HEK293 (cell line): ENCODE data around the gene SOX6.

ENCODE experiments used
- CTCF ChIA-PET: fragments of 350-600 bp; formaldehyde crosslinking; extraction: SDS; loops from one replicate; lab custom pipeline; 2021; ENCODE audit warnings: antibody characterized with exemption; lab: Yijun Ruan, JAX
- POLR2A ChIA-PET: fragments of 300-600 bp; formaldehyde crosslinking; extraction: SDS; loops from one replicate; lab custom pipeline; 2020; ENCODE audit warnings: antibody characterized with exemption, inconsistent platforms; lab: Yijun Ruan, JAX
- H3K27ac ChIP-seq: fragments of 200-500 bp; sonication (Bioruptor generic); 2 replicates; pipeline ENCODE4 v1.5.1; 2014; ENCODE audit warnings: low read depth, low read length, control low read depth, inconsistent platforms; ENCODE audit errors: extremely low read depth
- H3K36me3 ChIP-seq, 2 experiments: fragments of 200-500 bp in 1 of 2; sonication (Bioruptor generic) in 1 of 2; 1 replicate in 1 of 2; 2 replicates in 1 of 2; pipeline ENCODE4 v1.5.1; 2014 to 2017; ENCODE audit warnings: inconsistent platforms in 2 of 2, low read length in 2 of 2; ENCODE audit not compliant: control insufficient read depth in 2 of 2, insufficient read depth in 1 of 2
- H3K4me1 ChIP-seq: fragments of 200-500 bp; sonication (Bioruptor generic); 2 replicates; pipeline ENCODE4 v1.5.1; 2014; ENCODE audit warnings: mild to moderate bottlenecking, low read length, inconsistent platforms; ENCODE audit not compliant: control insufficient read depth, insufficient read depth
- H3K4me3 ChIP-seq: 2 replicates; pipeline ENCODE4 v1.5.1; 2011; ENCODE audit warnings: low read depth, mild to moderate bottlenecking, control low read depth, low read length, moderate library complexity
- H3K9me3 ChIP-seq: fragments of 200-500 bp; sonication (Bioruptor generic); 2 replicates; pipeline ENCODE4 v1.5.1; 2014; ENCODE audit warnings: low read depth, low read length, inconsistent platforms; ENCODE audit not compliant: control insufficient read depth, insufficient read depth
- BCL6B ChIP-seq: fragments of 450-650 bp; formaldehyde crosslinking; IDR thresholded peaks from 2 replicates; pipeline ENCODE4 v1.5.1; 2017; ENCODE audit warnings: missing biosample characterization, missing genetic modification characterization
- KLF10 ChIP-seq: fragments of 450-650 bp; IDR thresholded peaks from 2 replicates; pipeline ENCODE4 v1.5.1; 2018; ENCODE audit warnings: missing biosample characterization, mild to moderate bottlenecking, missing genetic modification characterization
- KLF16 ChIP-seq: fragments of 450-650 bp; formaldehyde crosslinking; IDR thresholded peaks from 2 replicates; pipeline ENCODE4 v1.5.1; 2017; ENCODE audit warnings: missing biosample characterization, missing genetic modification characterization
- SCRT2 ChIP-seq: fragments of 450-650 bp; formaldehyde crosslinking; IDR thresholded peaks from 2 replicates; pipeline ENCODE4 v1.5.1; 2016; ENCODE audit warnings: missing biosample characterization, missing genetic modification characterization
- SP3 ChIP-seq: fragments of 450-650 bp; formaldehyde crosslinking; IDR thresholded peaks from 2 replicates; pipeline ENCODE4 v1.5.1; 2016; ENCODE audit warnings: missing biosample characterization, missing genetic modification characterization
- SP7 ChIP-seq: fragments of 450-650 bp; formaldehyde crosslinking; IDR thresholded peaks from 2 replicates; pipeline ENCODE4 v1.5.1; 2016; ENCODE audit warnings: missing biosample characterization, missing genetic modification characterization
- WT1 ChIP-seq: fragments of 450-650 bp; formaldehyde crosslinking; IDR thresholded peaks from 2 replicates; pipeline ENCODE4 v1.5.1; 2016; ENCODE audit warnings: missing biosample characterization, missing genetic modification characterization
- ZFP41 ChIP-seq: fragments of 450-650 bp; formaldehyde crosslinking; IDR thresholded peaks from 2 replicates; pipeline ENCODE4 v1.5.1; 2016; ENCODE audit warnings: missing biosample characterization, missing genetic modification characterization, borderline replicate concordance
- ZNF214 ChIP-seq: fragments of 450-650 bp; formaldehyde crosslinking; IDR thresholded peaks from 2 replicates; pipeline ENCODE4 v1.5.1; 2017; ENCODE audit warnings: missing biosample characterization, mild to moderate bottlenecking, missing genetic modification characterization, borderline replicate concordance
- ZNF362 ChIP-seq: fragments of 450-650 bp; formaldehyde crosslinking; IDR thresholded peaks from 2 replicates; pipeline ENCODE4 v1.5.1; 2016; ENCODE audit warnings: missing biosample characterization, missing genetic modification characterization
- ZNF473 ChIP-seq: fragments of 450-650 bp; formaldehyde crosslinking; IDR thresholded peaks from 2 replicates; pipeline ENCODE4 v1.5.1; 2017; ENCODE audit warnings: missing biosample characterization, missing genetic modification characterization
- ZNF48 ChIP-seq: fragments of 450-650 bp; formaldehyde crosslinking; IDR thresholded peaks from 2 replicates; pipeline ENCODE4 v1.5.1; 2016; ENCODE audit warnings: missing biosample characterization, missing genetic modification characterization
- ZNF514 ChIP-seq: fragments of 450-650 bp; formaldehyde crosslinking; IDR thresholded peaks from 2 replicates; pipeline ENCODE4 v1.5.1; 2016; ENCODE audit warnings: missing biosample characterization, missing genetic modification characterization
- ZNF621 ChIP-seq: fragments of 450-650 bp; formaldehyde crosslinking; IDR thresholded peaks from 2 replicates; pipeline ENCODE4 v1.5.1; 2017; ENCODE audit warnings: missing biosample characterization, missing genetic modification characterization
- ZNF624 ChIP-seq: fragments of 450-650 bp; formaldehyde crosslinking; IDR thresholded peaks from 2 replicates; pipeline ENCODE4 v1.5.1; 2017; ENCODE audit warnings: missing biosample characterization, missing genetic modification characterization
- ZNF639 ChIP-seq: fragments of 450-650 bp; formaldehyde crosslinking; IDR thresholded peaks from 2 replicates; pipeline ENCODE4 v1.5.1; 2016; ENCODE audit warnings: missing biosample characterization, missing genetic modification characterization
- ZNF658 ChIP-seq: fragments of 450-650 bp; formaldehyde crosslinking; IDR thresholded peaks from 2 replicates; pipeline ENCODE4; 2016; ENCODE audit warnings: missing biosample characterization, missing genetic modification characterization
- ZNF660 ChIP-seq: fragments of 450-650 bp; IDR thresholded peaks from 2 replicates; pipeline ENCODE4 v1.5.1; 2018; ENCODE audit warnings: missing biosample characterization, mild to moderate bottlenecking, missing genetic modification characterization
- ZNF785 ChIP-seq: fragments of 450-650 bp; formaldehyde crosslinking; IDR thresholded peaks from 2 replicates; pipeline ENCODE4 v1.5.1; 2016; ENCODE audit warnings: missing biosample characterization, missing genetic modification characterization
- TF ChIP-seq, protein P1 (sequence below): fragments of 450-650 bp; formaldehyde crosslinking; IDR thresholded peaks from 2 replicates; pipeline ENCODE4 v1.5.1; 2016; ENCODE audit warnings: missing biosample characterization, missing genetic modification characterization
- TF ChIP-seq, protein P2 (sequence below): fragments of 450-650 bp; formaldehyde crosslinking; IDR thresholded peaks from 2 replicates; pipeline ENCODE4 v1.5.1; 2017; ENCODE audit warnings: missing biosample characterization, mild to moderate bottlenecking, missing genetic modification characterization, moderate library complexity
- TF ChIP-seq, protein P3 (sequence below): fragments of 450-650 bp; formaldehyde crosslinking; IDR thresholded peaks from 2 replicates; pipeline ENCODE4 v1.5.1; 2016; ENCODE audit warnings: missing biosample characterization, missing genetic modification characterization
- TF ChIP-seq, protein P4 (sequence below): fragments of 450-650 bp; formaldehyde crosslinking; IDR thresholded peaks from 2 replicates; pipeline ENCODE4 v1.5.1; 2016; ENCODE audit warnings: missing biosample characterization, missing genetic modification characterization
- TF ChIP-seq, protein P5 (sequence below): fragments of 450-650 bp; formaldehyde crosslinking; IDR thresholded peaks from 2 replicates; pipeline ENCODE4 v1.5.1; 2016; ENCODE audit warnings: missing biosample characterization, missing genetic modification characterization

SOX6 gene

DNA sequence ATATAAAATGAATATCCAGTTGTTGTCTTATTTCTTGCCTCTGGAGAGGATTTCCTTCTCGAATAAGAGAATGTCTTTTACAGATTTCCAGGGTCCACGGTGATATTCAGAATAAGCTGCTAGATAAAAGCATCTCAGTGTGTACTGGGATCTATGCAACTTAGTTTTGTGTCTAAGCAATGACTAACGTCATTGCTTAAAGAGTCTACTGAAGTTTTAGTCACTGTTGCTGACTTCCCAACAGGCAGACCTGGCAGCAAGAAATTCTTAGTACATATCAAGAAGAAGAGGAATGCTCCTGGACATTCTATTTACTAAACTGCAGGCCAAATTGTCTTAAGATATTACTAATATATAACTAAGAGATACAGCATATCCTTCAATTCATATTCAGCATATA is 70.3 kb downstream of the SOX6 start (continued):
- no peak for TF ChIP-seq ZNF362 (tag by site-specific recombination)

- Histone ChIP-seq H3K9me3 (no peaks in the 10 kb centered on the region), H3K36me3 (no peaks in the 10 kb centered on the region), H3K4me1 (no peaks in the 10 kb centered on the region), H3K27ac (no peak overlapping the region), H3K4me3 (no peak overlapping the region)
- POLR2A ChIA-PET = interaction anchor here (1.1 kb wide), 1 partner anchor 325 kb away, joined by 3 read pairs; no protein-coding TSS in a partner anchor
- CTCF ChIA-PET = no interaction called here
- TF ChIP-seq SP7 (tag by site-specific recombination) (peak; percentile 89), ZNF473 (tag by site-specific recombination) (no peak), ZNF639 (tag by site-specific recombination) (no peak), ZNF621 (tag by site-specific recombination) (no peak), ZNF658 (tag by site-specific recombination) (no peak), ZNF660 (tag by site-specific recombination) (no peak), ZFP41 (no peak), ZNF48 (no peak), BCL6B (tag by site-specific recombination) (peak; percentile 66), ZNF624 (tag by site-specific recombination) (no peak), SCRT2 (tag by site-specific recombination) (no peak), ZNF214 (tag by site-specific recombination) (no peak), ZNF514 (tag by site-specific recombination) (no peak), KLF16 (no peak), ZNF785 (tag by site-specific recombination) (no peak), SP3 (tag by site-specific recombination) (no peak), KLF10 (tag by site-specific recombination) (peak; percentile 64), WT1 (peak; percentile 15; the same call in 1 of the 2 replicates)
- TF ChIP-seq, protein P1, sequence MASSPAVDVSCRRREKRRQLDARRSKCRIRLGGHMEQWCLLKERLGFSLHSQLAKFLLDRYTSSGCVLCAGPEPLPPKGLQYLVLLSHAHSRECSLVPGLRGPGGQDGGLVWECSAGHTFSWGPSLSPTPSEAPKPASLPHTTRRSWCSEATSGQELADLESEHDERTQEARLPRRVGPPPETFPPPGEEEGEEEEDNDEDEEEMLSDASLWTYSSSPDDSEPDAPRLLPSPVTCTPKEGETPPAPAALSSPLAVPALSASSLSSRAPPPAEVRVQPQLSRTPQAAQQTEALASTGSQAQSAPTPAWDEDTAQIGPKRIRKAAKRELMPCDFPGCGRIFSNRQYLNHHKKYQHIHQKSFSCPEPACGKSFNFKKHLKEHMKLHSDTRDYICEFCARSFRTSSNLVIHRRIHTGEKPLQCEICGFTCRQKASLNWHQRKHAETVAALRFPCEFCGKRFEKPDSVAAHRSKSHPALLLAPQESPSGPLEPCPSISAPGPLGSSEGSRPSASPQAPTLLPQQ (tag by site-specific recombination) = no peak
- TF ChIP-seq, protein P2, sequence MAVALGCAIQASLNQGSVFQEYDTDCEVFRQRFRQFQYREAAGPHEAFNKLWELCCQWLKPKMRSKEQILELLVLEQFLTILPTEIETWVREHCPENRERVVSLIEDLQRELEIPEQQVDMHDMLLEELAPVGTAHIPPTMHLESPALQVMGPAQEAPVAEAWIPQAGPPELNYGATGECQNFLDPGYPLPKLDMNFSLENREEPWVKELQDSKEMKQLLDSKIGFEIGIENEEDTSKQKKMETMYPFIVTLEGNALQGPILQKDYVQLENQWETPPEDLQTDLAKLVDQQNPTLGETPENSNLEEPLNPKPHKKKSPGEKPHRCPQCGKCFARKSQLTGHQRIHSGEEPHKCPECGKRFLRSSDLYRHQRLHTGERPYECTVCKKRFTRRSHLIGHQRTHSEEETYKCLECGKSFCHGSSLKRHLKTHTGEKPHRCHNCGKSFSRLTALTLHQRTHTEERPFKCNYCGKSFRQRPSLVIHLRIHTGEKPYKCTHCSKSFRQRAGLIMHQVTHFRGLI (tag by site-specific recombination) = no peak
- TF ChIP-seq, protein P3, sequence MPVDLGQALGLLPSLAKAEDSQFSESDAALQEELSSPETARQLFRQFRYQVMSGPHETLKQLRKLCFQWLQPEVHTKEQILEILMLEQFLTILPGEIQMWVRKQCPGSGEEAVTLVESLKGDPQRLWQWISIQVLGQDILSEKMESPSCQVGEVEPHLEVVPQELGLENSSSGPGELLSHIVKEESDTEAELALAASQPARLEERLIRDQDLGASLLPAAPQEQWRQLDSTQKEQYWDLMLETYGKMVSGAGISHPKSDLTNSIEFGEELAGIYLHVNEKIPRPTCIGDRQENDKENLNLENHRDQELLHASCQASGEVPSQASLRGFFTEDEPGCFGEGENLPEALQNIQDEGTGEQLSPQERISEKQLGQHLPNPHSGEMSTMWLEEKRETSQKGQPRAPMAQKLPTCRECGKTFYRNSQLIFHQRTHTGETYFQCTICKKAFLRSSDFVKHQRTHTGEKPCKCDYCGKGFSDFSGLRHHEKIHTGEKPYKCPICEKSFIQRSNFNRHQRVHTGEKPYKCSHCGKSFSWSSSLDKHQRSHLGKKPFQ (tag by site-specific recombination) = no peak
- TF ChIP-seq, protein P4, sequence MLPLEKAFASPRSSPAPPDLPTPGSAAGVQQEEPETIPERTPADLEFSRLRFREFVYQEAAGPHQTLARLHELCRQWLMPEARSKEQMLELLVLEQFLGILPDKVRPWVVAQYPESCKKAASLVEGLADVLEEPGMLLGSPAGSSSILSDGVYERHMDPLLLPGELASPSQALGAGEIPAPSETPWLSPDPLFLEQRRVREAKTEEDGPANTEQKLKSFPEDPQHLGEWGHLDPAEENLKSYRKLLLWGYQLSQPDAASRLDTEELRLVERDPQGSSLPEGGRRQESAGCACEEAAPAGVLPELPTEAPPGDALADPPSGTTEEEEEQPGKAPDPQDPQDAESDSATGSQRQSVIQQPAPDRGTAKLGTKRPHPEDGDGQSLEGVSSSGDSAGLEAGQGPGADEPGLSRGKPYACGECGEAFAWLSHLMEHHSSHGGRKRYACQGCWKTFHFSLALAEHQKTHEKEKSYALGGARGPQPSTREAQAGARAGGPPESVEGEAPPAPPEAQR (tag by site-specific recombination) = no peak
- TF ChIP-seq, protein P5, sequence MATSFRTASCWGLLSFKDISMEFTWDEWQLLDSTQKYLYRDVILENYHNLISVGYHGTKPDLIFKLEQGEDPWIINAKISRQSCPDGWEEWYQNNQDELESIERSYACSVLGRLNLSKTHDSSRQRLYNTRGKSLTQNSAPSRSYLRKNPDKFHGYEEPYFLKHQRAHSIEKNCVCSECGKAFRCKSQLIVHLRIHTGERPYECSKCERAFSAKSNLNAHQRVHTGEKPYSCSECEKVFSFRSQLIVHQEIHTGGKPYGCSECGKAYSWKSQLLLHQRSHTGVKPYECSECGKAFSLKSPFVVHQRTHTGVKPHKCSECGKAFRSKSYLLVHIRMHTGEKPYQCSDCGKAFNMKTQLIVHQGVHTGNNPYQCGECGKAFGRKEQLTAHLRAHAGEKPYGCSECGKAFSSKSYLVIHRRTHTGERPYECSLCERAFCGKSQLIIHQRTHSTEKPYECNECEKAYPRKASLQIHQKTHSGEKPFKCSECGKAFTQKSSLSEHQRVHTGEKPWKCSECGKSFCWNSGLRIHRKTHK (tag by site-specific recombination) = no peak
Measured at GRCh38 chr11:16280256-16280682, 76.1 kb downstream of the SOX6 start.
